ENCODE data around the gene XRRA1. TPM values are rescaled to one million over a fixed set of nuclear protein-coding genes. Genes with fewer than 3 reads are reported as not detected.
"Not testable (repeated sequence)": the region's sequence is repeated elsewhere in the genome, so short reads cannot be mapped to it uniquely, and the experiment has no call there.

Gene XRRA1
- total RNA-seq, 2 experiments from 2014 or later = 31.0 to 34.6 TPM

DNA sequence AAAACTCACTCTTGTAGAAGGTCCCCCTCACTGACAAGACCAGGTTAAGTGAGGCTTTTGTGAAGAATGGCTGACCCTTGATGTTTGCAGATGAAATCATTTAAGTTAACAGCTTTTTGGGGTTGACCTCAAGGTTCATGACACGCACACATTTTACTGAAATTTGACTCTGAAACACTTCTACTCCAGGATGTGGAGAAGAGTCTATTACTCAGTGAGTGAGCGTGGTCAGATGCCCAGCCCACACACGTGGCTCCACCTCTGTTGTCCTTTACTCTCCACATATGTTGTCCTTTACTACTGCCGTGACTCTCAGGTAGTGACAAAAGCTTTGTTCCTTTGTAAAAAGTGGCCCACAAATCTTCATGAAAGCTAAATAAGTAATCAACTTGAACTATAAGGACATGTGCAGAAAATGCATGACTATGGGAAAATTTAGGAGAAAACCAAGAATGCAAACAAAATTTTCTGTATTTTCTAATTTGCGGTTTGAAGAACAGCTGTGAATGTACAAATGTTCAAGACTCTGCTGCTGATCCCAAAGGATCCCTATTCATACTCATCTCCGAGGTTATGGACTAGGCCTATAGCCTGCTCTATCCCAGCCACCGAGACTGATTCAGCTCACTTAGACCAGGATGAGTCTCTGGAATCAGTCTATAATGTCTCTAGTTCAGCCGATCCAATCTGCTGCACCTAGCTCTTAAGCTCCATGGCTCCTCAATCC lies 22.4 kb downstream of the XRRA1 start:
- ChIA-PET POLR2A (no interaction called here), CTCF (interaction anchor here (0.9 to 2.0 kb wide), 4 partner anchors 106 to 322 kb away, joined by 4 to 5 read pairs (median 4); no protein-coding TSS in a partner anchor)

DNA sequence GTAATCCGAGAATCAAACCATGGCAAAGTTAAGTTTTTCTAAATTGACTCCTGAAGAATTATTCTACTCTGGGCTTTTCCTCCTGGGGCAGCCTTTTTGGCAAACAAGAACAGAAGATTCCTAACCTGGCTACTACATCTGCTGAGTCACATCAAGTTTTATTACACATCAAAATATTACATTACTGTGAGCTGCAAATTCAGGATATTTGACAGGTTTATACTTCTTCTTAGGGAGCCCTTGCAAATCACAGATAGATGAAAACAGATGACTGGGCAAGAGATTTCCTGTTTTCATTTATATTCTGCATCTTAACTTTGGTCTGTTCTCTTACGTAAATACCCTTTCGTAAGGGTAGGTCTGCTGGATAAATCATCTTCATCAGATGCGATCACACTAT lies 23.6 kb downstream of the XRRA1 start:
- CTCF ChIA-PET = interaction anchor here (1.4 to 2.0 kb wide), 2 partner anchors 280 to 323 kb away, joined by 4 to 5 read pairs; no protein-coding TSS in a partner anchor
- POLR2A ChIA-PET = no interaction called here

DNA sequence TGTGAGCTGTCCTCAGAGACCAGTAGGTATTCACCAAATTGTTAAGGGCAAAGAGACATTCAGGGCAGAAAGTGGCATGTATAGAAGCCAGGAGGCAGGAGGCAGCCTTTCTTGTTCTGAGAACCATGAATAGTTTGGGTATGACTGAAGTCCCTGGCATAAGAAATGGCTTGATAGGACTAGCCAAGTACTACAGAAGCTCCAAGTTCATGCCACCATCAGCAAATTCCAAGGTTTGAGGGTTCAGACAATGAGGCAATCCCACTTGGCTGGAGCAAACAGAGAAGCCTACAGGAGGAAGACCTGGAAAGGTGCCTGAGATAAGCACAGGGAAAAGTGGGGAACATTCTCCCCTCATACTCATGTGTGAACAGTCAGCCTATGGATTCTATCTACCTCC lies 25.8 kb downstream of the XRRA1 start:
- POLR2A ChIA-PET = interaction anchor here (0.5 kb wide), 1 partner anchor 446 kb away, joined by 5 read pairs; no protein-coding TSS in a partner anchor
- CTCF ChIA-PET = interaction anchor here (0.5 to 0.6 kb wide), 2 partner anchors 406 to 1442 kb away, joined by 3 to 6 read pairs; no protein-coding TSS in a partner anchor

DNA sequence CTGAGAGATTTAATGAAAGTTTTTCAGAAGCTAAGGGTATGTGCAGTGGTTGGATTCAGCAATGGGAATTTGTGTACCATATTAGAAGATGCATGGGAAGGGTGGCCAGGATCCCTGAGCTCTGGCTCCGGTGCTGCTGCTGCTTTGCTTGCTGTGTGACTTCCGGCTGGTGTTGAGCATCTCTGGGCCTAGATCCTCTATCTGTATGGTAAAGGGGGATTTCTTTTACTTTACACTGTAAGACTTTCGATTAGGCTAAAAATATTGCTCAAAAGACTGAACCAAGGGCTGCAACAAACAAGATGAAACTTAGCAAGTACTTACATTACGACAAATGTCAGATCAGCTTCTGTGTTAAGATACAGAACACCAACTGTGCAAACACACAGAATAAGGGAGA lies 39.1 kb downstream of the XRRA1 start:
- ChIA-PET CTCF (no interaction called here), POLR2A (no interaction called here)

DNA sequence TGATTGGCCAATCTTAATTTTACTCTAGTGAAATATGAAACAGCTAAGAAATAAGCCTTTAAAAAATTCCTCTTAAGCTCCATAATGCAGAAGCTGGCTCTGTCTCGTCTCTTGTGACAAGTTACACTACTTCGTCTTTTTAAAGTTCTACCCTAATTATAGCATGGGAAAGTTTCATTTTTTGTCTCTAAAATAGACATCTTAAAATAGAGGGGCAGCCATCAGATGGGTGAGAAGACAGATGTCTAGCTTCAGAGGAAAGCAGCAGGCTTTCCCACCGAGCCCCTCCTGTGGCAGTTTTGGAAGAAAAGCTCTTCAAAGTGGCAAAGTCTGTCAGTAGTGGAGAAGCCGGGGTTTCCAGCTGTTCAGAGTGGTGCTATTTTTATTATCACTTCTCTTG lies 39.5 kb downstream of the XRRA1 start:
- ChIA-PET CTCF (no interaction called here), POLR2A (no interaction called here)

DNA sequence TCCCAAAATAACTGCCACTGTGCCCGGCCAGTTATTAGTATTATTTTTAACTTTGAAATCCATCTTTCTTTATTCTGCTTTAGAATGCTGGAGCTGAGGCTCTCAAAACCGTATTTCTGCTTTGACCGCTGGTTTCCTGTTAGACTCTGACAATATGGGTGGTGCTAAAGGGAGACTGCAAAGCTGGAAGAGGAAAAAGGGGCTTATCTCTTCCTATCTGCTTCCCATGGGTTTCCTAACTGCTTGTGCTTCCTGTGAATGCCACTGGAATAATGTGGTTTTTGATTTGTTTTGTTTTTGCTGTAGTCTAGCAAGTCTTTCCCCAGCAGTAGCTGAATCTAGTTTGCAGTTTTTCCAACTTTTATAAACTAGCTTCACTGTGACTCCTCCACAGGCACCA lies 43.6 kb downstream of the XRRA1 start:
- ChIA-PET POLR2A (no interaction called here), CTCF (no interaction called here)

DNA sequence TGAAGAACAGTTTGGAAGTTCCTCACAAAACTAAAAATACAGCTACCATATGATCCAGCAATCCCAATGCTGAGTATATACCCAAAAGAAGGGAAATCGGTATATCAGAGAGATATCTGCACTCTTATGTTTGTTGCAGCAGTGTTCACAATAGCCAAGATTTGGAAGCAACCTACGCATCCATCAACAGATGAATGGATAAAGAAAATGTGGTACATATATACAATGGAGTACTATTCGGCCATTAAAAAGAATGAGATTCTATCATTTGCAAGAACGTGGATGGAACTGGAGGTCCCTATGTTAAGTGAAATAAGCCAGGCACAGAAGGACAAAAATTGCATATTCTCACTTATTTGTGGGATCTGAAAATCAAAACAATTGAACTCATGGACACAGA lies 46.5 kb downstream of the XRRA1 start:
- ChIA-PET CTCF (no interaction called here), POLR2A (no interaction called here)

DNA sequence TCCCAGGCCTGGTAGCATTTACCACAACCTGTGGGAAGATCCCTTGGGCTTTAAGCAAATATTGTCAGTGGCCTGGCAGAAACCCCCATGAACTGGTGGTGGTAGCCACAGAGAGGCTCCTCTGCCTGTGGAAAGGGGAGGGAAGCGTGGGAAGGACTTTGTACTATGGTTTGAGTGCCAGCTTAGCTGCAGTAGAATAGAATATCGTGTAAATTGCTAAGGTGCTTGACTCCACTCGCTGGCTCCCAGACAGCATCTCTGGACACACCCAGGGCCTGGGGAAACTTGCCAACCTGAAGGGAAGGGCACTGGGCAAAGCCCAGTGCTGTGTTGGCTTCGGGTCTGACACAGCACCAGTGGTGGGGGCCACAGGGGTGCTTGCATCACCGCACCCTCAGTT lies 52.6 kb downstream of the XRRA1 start:
- POLR2A ChIA-PET = no interaction called here

DNA sequence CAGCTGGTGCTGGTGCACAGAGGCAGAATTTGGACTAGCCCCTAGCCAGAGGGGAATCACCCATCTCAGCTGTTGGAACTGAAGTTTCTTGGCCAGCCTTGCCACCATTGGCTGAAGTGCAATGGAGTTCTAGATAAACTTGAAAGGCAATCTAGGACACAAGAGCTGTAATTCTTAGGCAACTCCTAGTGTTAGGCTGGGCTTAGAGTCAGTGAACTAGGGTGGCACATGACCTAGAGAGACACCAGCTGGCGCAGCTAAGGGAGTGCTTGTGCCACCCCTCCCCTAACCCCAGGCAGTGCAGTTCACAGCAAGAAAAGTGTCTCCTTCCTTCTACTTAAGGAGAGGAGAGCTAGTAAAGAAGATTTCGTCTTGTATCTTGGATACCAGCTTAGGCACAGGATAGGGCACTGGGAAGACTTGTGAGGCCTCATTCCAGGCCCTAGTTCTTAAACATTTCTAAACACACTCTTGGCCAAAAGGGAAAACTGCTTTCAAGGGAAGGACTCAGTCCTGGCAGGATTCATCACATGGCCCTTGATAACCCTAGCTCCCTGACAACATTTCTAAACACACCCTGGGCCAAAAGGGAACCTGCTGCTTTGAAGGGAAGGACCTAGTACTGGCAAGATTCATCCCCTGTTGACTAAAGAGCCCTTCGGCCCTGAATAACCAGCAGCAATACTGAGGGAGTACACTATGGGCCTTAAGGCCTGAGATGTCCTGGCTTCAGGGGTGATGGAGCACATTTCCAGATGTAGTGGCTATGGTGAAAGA lies 53.4 kb downstream of the XRRA1 start:
- ChIA-PET CTCF (no interaction called here), POLR2A (no interaction called here)

More for the DNA sequence above, 52.6 kb downstream of the XRRA1 start:
- CTCF ChIA-PET = no interaction called here

DNA sequence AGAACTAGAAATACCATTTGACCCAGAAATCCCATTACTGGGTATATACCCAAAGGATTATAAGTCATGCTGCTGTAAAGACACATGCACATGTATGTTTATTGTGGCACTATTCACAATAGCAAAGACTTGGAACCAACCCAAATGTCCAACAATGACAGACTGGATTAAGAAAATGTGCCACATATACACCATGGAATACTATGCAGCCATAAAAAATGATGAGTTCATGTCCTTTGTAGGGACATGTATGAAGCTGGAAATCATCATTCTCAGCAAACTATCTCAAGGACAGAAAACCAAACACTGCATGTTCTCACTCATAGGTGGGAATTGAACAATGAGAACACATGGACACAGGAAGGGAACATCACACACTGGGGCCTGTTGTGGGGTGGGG lies 55.9 kb downstream of the XRRA1 start:
- POLR2A ChIA-PET, CTCF ChIA-PET: not testable (repeated sequence)

DNA sequence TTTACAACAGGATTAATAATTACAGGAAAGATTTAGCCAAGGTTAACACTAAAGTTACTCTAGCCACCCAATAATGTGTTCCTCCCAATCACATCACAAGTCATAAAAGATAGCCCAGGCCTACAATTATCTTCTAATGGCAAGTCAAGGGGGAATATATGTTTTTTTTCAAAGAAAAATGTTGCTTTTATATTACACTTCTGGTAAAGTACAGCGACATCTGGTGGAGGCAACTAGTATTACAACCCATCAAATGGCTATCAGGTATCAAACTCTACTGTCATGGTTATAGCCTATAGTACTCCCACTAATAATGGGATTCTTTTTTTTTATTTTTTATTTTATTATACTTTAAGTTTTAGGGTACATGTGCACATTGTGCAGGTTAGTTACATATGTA lies 71.8 kb downstream of the XRRA1 start:
- CTCF ChIA-PET = no interaction called here
- POLR2A ChIA-PET = no interaction called here

DNA sequence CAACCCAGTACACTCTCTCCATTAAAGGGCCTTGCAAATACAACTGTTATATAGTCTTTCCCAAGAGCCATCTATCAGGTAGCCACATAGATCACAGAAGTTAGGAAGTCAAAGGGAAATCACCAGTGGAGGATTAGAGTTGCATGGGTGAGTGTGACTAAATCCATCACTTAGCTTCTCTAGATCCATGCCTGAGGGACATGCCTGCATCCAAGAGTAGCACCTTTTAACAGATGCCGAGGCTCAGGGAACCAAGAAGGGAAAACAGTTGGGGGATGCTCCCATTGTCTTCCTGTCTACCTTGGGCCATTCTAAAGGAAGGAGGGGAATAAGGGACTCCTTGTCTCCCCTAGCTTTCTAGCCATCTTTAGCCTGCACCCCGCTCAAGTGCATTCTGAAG lies 77.9 kb downstream of the XRRA1 start:
- CTCF ChIA-PET = interaction anchor here (0.6 to 1.4 kb wide), 3 partner anchors 168 to 418 kb away, joined by 3 read pairs; no protein-coding TSS in a partner anchor
- POLR2A ChIA-PET = no interaction called here

DNA sequence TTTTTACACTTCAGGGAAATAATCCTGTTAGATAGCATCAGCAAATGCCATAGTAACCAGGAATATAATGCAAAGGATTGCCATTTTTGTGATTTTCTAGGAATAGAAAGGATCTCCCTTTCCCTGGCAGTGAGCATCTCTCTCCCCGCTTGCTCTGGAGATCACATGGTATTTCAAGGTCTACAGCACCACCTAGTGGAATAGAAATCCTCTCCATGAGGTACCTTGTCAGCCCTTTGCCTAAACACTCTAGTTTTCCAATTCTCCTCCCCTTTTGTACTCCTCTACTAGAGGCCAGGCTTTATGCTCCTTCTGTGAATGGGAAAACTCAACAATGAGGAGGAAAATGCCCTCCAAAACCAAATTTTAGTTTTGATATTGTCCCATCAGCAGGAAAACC lies 78.4 kb downstream of the XRRA1 start:
- ChIA-PET POLR2A (no interaction called here), CTCF (interaction anchor here (0.6 to 1.4 kb wide), 3 partner anchors 168 to 418 kb away, joined by 3 read pairs; no protein-coding TSS in a partner anchor)

DNA sequence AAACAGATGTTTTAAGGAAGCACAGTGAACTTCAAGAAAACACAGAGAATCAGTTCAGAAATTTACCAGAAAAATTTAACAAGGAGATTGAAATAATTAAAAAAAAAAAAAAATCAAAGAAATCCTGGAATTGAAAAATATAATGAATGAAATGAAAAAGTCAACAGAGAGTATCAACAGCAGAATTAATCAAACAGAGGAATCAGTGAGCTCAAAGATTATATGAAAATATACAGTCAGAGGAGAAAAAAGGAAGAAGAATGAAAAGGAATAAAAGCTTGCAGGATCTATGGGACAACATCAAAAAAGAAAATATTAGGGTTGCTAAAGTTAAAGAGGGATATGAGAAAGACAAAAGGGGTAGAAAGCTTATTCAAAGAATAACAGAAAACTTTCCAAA lies 82.3 kb downstream of the XRRA1 start:
- ChIA-PET POLR2A (no interaction called here), CTCF (interaction anchor here (0.8 kb wide), 1 partner anchor 15 kb away, joined by 3 read pairs; no protein-coding TSS in a partner anchor)

DNA sequence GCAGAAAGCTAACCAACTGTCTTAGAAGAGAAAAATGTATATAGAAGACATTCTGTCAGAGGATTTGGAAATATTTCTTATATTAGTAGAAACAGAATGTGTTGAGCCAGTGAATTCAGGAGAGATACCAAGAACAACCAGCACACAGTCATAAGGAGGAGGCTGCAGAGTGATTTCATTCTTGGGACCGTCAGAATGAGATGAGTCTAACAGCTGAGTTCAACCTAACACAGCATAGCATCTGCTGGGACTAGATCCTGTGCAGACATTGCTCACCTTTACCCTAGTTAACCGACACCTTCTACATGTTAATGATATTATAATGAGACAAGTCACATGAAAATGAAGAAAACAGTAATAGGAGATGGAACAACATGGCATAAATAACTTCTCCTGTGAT lies 85.5 kb downstream of the XRRA1 start:
- ChIA-PET CTCF (no interaction called here), POLR2A (no interaction called here)

DNA sequence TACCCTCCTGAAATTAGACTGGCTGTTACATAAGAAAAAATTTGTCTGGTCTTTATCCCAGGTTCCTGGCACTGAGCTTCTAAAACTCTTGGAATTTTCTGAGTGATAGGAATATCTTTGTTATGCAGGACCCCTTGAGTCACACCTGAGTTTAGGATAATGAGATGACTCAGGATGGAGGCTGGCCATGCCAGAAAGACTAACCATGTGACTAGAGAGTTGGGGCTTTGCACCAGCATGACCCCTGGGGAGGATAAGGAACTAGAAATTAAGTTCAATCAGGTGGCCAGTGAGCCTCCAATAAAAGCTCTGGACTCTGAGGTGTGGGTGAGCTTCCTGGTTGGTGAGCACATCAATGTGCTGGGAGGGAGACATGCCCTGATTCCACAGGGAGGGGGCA lies 88.1 kb downstream of the XRRA1 start:
- ChIA-PET POLR2A (no interaction called here), CTCF (no interaction called here)

DNA sequence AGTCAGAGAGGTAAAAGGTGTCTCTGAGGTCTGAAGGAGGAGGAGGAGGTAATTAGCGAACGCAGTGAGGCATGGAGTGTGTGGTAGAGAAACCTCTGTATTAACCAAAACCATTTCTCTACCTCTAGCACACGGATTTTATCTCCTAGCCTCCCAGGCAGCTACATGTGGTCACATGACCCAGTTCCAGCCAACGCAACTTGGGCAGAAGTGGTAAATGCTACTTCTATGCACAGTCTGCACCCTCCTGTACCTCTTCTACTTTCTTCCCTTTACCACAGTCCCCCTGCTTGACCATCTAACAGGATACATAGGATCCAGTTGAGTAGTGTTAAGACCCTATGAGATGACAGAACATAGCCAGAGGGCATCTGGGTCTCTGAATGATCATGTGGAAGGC lies 95.7 kb downstream of the XRRA1 start:
- ChIA-PET POLR2A (no interaction called here), CTCF (no interaction called here)

DNA sequence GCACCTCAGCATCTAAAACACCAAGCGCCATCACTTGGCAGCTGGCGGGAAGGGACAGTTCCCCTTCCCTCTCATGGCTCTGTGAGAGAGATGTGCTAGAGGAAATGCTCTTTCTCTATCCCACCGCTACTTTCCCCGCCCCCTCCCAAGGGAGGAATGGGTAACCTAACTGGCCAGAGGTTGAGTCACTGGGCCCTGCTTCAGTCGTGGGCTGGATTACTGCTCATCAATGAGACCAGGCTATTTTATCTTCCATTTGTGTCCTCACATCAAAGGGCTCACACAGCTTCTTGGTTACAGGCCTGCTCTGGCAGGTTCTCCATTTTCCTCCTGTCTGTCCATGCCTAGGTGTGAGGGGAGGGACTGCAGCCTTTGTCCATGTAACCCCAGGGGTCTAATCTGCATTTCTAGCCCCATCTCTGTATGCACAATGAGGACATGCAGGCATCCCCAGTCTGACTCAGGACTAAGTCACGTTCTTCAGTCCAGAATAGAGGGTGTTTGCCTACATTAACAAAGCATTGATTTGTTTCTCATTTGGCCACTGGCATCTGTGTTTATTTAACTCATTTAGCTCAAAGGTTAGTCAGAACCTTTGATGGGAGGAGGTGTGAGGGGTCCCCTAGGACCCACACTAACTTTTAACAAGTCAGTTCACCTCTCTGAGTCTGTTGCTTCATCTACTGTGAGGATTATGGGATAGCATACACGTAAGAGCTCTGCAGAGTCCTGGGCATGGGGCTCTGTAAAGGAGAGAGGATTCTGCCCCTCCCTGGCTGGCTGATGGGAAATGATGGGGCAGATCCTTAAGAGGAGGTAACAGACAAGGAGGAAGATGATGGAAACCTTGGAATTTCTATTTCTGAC lies 99.1 kb downstream of the XRRA1 start:
- ChIA-PET POLR2A (no interaction called here), CTCF (no interaction called here)

DNA sequence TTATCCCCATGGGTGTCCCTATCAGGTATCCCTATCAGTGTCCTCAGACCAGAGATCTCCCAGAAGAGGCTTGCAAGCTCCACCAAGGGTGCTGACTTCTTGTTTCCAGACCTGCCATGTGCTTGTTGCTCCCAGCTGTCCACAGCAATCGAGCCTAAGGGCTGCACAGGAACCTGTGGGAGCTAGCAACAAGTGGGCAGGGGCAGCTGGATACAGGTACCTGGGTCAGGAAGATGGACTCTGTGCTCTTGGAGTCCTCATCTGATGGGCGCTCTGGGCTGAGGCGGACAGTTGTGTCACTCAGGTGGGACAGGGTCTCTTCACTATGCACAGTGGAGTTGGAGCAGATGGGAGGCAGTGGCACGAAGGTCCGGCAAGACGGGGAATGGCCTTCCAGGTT lies 101.0 kb downstream of the XRRA1 start:
- POLR2A ChIA-PET = no interaction called here
- CTCF ChIA-PET = no interaction called here

DNA sequence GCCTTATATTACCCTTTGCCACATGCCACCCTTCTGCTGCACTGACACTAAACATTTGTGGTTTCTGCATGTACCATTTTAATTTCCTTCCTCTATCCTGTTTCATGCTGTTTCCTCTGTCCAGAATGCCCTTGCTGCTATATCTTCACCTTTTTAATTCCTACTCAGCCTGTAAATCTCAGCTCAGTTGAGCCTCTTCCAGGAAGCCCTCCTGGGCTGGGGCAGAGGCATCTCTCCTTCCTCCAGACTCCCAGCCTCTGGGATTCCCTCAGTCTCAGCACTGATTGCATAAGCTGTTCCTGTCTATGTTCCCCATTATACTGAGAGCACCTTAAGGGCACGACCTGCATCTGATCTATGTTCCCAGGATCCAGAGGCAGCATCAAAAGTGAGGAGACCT lies 101.5 kb downstream of the XRRA1 start:
- CTCF ChIA-PET = no interaction called here
- POLR2A ChIA-PET = no interaction called here
